ENCODE data around the gene STARD3NL.

Gene STARD3NL

DNA sequence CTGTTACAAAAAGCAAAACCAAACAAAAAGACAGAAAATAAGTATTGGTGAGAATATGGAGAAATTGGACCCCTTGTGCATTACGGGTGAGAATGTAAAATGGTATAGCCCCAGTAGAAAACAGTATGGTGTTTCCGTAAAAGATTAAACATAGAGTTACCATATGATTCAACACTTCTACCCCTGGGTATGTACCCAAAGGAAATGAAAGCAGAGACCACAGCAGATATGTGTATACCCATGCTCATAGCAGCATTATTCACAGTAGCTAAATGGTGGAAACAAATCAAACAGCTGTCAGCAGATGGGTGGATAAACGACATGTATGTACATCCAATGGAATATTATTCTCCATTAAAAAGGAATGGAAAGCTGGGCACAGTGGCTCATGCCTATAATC is 42.4 kb downstream of the STARD3NL start:
- no peak overlapping the region for H3K27ac ChIP-seq (ENCODE audit: low read length)
- TF ChIP-seq, protein P1, sequence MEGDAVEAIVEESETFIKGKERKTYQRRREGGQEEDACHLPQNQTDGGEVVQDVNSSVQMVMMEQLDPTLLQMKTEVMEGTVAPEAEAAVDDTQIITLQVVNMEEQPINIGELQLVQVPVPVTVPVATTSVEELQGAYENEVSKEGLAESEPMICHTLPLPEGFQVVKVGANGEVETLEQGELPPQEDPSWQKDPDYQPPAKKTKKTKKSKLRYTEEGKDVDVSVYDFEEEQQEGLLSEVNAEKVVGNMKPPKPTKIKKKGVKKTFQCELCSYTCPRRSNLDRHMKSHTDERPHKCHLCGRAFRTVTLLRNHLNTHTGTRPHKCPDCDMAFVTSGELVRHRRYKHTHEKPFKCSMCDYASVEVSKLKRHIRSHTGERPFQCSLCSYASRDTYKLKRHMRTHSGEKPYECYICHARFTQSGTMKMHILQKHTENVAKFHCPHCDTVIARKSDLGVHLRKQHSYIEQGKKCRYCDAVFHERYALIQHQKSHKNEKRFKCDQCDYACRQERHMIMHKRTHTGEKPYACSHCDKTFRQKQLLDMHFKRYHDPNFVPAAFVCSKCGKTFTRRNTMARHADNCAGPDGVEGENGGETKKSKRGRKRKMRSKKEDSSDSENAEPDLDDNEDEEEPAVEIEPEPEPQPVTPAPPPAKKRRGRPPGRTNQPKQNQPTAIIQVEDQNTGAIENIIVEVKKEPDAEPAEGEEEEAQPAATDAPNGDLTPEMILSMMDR (IDR thresholded peaks at IDR 0.05; ENCODE audit: borderline replicate concordance, extremely low read depth, low read length, poor library complexity, severe bottlenecking) = no peak
- no peak for TF ChIP-seq EZH2 (IDR thresholded peaks at IDR 0.05; ENCODE audit: borderline replicate concordance, low read depth, low read length, severe bottlenecking)
- peaks cover 73% of the 10 kb centered on the region for H3K36me3 ChIP-seq (ENCODE audit: insufficient read depth, low read length)

DNA sequence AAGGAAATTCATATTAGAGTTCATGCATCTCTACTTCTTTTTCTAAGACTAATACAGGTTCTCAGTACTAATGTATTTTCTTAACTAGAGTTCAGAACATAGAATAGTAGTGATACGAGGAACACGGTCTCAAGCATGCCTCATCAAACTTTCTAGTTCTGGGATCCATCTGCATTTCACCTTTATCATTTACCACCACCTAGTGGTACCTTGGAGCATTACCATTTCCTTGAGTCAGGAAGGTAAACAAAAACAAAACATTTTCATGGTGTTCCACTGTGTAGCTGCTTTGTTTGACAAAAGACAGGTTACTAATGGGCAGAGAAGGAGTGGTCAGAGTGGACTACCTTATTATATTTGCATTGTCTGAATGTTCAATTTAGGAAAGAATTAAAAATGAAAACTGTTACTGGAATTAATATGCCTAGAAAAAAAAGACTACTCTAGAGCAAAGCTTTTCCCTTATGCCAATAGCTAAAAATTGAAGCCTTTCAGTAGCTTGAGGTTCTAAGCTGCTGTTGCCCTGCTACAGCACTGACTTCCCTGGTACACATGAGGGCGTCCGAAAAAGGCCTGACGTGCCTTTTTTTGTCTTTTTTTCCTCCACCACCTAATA is 44.5 kb downstream of the STARD3NL start:
- Histone ChIP-seq H2AFZ (ENCODE audit: low read depth, low read length) (no peak overlapping the region), H4K20me1 (ENCODE audit: insufficient read depth, low read length) (no peaks in the 10 kb centered on the region), H3K4me2 (ENCODE audit: insufficient read depth, low read length) (no peak overlapping the region), H3K4me1 (ENCODE audit: insufficient read depth, low read length) (peaks cover 6% of the 10 kb centered on the region; the same call in 1 of the 2 replicates), H3K9ac (ENCODE audit: low read depth, low read length) (no peak overlapping the region; the same call in 1 of the 2 replicates), H3K27me3 (ENCODE audit: insufficient read depth, low read length, poor library complexity) (no peaks in the 10 kb centered on the region), H3K9me3 (ENCODE audit: insufficient read depth, low read length, severe bottlenecking) (no peaks in the 10 kb centered on the region), H3K4me3 (ENCODE audit: low read depth in 1 of 2, low read length in 2 of 2) (no peak overlapping the region), H3K36me3 (ENCODE audit: insufficient read depth, low read length) (peaks cover 68% of the 10 kb centered on the region), H3K79me2 (ENCODE audit: insufficient read depth, low read length) (no peaks in the 10 kb centered on the region), H3K27ac (ENCODE audit: low read length) (peak overlapping the region; percentile 53)
- peak; percentile 88 for ATAC-seq (ENCODE audit: insufficient read depth, low read depth)
- no peak for TF ChIP-seq EZH2 (IDR thresholded peaks at IDR 0.05; ENCODE audit: borderline replicate concordance, low read depth, low read length, severe bottlenecking)
- TF ChIP-seq, protein P1 (IDR thresholded peaks at IDR 0.05; ENCODE audit: borderline replicate concordance, extremely low read depth, low read length, poor library complexity, severe bottlenecking) = peak; percentile 92
- peak; percentile 39 for DNase-seq

More for the DNA sequence above, 42.4 kb downstream of the STARD3NL start:
- H3K27me3 ChIP-seq (ENCODE audit: insufficient read depth, low read length, poor library complexity) = no peaks in the 10 kb centered on the region
- H3K79me2 ChIP-seq (ENCODE audit: insufficient read depth, low read length) = no peaks in the 10 kb centered on the region
- H4K20me1 ChIP-seq (ENCODE audit: insufficient read depth, low read length) = no peaks in the 10 kb centered on the region
- H3K4me3 ChIP-seq (ENCODE audit: low read depth in 1 of 2, low read length in 2 of 2) = no peak overlapping the region
- no peak overlapping the region for H3K4me2 ChIP-seq (ENCODE audit: insufficient read depth, low read length)
- no peak for DNase-seq
- peaks cover 17% of the 10 kb centered on the region for H3K4me1 ChIP-seq (ENCODE audit: insufficient read depth, low read length)
- H2AFZ ChIP-seq (ENCODE audit: low read depth, low read length) = no peak overlapping the region
- H3K9me3 ChIP-seq (ENCODE audit: insufficient read depth, low read length, severe bottlenecking) = no peaks in the 10 kb centered on the region
- ATAC-seq (ENCODE audit: insufficient read depth, low read depth) = no peak
- no peak overlapping the region for H3K9ac ChIP-seq (ENCODE audit: low read depth, low read length)

DNA sequence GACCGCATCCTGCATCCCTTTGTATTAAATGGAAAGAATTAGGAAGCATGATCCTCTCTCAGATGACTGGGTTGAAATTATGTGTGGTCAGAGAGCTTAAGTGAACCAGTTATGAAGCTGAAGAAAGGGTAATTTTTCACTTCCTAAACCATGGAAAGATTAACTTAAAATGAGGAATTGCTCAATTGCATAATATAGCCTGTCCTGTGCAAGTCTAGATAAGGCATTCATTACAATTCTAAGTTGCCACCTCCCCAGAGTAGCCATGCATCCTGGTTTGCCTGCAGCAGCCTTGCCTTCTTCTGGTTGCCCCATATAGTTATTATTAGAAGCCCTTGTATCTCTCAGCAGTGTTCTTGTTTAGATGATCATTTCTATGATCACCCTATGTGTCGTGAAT is 45.3 kb downstream of the STARD3NL start:
- DNase-seq (no peak), ATAC-seq (ENCODE audit: insufficient read depth, low read depth) (no peak)
- Histone ChIP-seq H4K20me1 (ENCODE audit: insufficient read depth, low read length) (no peaks in the 10 kb centered on the region), H3K9me3 (ENCODE audit: insufficient read depth, low read length, severe bottlenecking) (no peaks in the 10 kb centered on the region), H3K4me3 (ENCODE audit: low read depth in 1 of 2, low read length in 2 of 2) (no peak overlapping the region), H3K79me2 (ENCODE audit: insufficient read depth, low read length) (no peaks in the 10 kb centered on the region), H3K36me3 (ENCODE audit: insufficient read depth, low read length) (peaks cover 66% of the 10 kb centered on the region), H3K4me1 (ENCODE audit: insufficient read depth, low read length) (peaks cover 10% of the 10 kb centered on the region), H3K27ac (ENCODE audit: low read length) (peak overlapping the region; percentile 53; the same call in 1 of the 2 replicates), H2AFZ (ENCODE audit: low read depth, low read length) (no peak overlapping the region), H3K27me3 (ENCODE audit: insufficient read depth, low read length, poor library complexity) (no peaks in the 10 kb centered on the region), H3K4me2 (ENCODE audit: insufficient read depth, low read length) (no peak overlapping the region), H3K9ac (ENCODE audit: low read depth, low read length) (no peak overlapping the region)
- TF ChIP-seq, protein P1 (IDR thresholded peaks at IDR 0.05; ENCODE audit: borderline replicate concordance, extremely low read depth, low read length, poor library complexity, severe bottlenecking) = no peak
- TF ChIP-seq EZH2 (IDR thresholded peaks at IDR 0.05; ENCODE audit: borderline replicate concordance, low read depth, low read length, severe bottlenecking) = no peak
